COR-L47 (cell line): ENCODE measurements around the gene NSA2.
"Not testable (repeated sequence)": the region's sequence is repeated elsewhere in the genome, so short reads cannot be mapped to it uniquely, and the experiment has no call there.

Source experiments
- DNase-seq: peaks from one replicate; lab custom pipeline; 2025; lab: John Stamatoyannopoulos, UW

NSA2 gene

DNA sequence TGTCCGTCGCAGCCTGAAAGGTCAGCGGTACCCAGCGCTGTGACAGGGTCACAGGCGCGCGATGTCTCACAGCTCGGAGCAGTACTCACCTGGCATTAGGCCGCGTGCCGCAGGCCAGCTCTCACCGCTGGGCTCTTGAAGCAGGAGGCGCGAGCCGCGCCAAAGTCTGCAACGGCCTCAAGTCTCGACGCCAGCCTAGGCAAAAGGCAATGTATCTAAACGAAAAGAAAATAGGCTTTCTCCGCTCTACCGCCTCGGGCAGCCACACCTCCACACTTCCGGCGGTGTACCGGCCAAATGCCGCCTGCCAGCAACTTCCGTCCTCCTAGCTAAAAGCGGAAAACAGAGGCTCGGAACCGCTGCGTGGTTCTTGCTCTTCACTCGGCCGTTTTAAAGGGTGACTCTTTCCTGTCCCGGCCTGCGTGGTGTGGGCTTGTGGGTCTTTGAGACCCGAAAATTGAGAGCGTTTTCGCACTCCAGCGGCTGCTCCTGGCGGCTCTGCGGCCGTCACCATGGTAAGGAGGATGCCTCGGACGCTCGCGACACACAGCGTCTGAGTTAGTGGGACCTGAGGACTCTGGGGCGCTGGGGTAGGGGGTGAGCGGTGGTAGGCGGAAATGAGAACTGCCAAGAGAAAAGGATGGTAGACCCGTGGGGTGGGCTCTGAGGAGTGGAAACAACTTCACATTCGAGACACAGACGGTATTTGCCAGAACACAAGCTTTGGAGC is at the start of gene NSA2, which contains the start of gene GFM2:
Gene NSA2 (plus strand): TSS at position 401 of the 730 bp plus-strand sequence. CDS start 112 bp downstream, at position 513.
Gene GFM2 (minus strand): TSS at position 269 of the 730 bp plus-strand sequence. CDS start 3,375 bp downstream, outside the sequence.
- DNase-seq = peak; percentile 91

DNA sequence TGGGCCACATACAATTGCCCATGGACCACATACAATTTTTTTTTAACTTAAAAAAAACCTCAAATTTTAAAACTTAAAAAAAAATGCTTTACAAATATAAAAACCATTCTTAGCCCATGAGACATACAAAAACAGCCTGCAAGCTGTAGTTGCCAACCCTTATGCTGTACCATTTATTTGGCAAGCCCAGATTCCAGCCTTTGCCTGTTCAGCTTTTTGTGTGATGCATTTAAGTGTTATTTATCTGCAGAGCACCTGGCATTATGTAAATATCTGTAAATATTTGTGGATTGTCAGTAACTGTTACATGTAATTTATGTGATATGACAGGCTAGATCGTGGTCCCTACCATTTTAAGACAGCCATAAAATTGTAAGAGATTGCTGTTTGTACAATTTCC is 49.5 kb upstream of the NSA2 start:
- DNase-seq = peak; percentile 19

DNA sequence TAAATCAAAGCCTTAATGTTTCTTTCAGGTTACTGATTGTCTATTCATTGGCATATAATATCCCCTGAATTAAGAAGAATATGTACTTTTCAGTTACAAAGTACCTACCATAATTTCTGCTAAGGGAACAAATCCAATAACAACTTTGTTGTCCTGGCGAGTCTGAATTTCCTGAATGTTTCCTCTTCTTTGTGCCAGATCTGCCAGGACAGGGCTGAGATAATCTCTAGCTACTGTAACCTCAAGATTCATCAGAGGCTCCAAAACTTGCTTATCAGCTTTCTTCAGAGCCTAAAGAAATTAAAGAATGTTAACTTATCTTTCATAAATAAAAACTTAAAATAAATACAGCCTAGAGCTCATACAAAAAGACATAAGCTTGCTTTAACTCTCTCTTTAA is 44.8 kb upstream of the NSA2 start:
- DNase-seq = no peak

DNA sequence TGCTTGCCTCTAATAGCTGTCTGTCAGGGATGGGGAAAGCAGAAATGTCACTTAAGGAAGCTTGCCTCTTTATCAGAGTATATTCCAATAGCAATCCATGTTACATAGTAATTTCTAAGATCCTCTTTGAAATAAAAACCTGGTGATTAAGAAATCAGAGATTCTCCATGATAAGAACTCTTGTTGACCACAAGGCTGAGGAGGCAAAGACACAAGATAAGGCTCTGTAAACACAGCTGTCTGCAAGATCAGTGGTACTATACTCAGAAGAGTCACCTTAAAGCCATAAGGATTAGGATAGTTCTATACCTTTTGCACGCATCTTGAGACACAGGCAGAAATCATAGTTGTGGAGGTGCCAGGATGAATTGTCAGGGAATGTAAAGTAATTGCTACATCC is 41.7 kb upstream of the NSA2 start:
- DNase-seq = no peak

DNA sequence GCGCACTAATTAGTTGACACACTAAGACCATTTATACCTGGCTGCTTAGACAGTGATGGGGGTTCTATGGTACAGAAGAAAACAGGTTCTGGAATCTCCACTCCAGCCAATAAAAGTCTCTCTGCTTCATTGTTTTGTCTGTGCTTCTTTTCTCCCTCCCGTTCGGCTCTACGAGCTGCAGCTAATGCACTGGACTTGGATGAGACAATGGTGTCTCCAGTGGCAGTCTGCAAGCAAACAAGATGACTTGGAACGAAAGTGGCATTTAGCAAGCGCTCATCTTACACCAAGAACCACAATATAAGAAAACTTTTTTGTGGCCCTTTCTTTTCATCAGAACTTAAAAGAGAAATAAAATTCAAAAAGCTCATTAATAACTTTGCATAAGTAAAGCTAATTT is 30.3 kb upstream of the NSA2 start:
- no peak for DNase-seq

DNA sequence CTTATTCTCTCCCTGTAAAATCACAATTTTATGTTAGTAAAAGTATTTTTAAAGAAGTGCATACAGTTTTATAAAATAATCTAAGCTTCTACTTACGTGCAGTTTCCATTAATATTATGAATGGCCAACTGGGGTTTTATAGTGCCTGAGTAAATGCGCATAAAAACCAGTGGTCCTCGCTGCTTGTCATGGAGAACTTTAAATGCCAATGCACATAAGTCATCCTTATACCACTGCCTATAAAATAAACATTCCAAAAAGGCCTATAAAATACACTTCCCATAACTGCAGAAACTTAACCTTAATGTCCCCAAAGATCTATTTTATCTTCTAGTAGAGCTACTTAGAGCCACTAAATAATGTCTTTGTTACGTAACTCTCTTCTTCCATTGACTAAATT is 28.6 kb upstream of the NSA2 start:
- no peak for DNase-seq

DNA sequence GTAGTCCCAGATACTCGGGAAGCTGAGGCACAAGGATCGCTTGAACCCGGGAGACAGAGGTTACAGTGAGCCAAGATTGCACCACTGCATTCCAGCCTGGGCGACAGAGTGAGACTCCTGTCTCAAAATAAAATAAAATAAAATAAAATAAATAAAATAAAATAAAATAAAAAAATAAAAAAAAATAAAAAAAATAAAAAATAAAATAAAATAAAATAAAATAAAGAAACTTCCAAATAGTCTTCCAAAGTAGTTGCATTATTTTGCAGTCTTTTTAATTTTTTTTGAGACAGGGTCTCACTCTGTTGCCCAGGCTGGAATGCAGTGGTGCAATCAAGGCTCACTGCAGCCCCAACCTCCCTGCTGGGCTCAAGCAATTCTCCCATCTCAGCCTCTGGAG is 18.3 kb upstream of the NSA2 start:
- not testable (repeated sequence) for DNase-seq

DNA sequence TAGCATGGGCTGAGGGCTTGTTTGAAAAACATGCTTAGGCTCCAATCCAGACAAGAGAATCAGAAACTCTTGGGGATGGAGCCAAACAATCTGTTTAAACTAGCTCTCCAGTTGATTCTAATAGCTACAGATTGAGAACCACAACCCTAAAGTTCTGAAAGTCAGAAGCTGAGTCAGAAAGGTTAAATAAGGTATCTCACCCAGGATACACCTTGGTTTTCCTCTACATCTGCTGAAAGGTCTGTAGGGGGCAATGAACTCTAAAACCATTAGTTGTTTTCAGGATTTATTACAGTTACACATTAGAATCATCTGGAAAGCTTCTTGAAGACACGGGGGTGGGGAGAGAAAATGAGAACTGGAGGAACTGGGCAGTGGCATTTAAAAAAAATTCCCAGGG is 5.8 kb upstream of the NSA2 start:
- DNase-seq = no peak

DNA sequence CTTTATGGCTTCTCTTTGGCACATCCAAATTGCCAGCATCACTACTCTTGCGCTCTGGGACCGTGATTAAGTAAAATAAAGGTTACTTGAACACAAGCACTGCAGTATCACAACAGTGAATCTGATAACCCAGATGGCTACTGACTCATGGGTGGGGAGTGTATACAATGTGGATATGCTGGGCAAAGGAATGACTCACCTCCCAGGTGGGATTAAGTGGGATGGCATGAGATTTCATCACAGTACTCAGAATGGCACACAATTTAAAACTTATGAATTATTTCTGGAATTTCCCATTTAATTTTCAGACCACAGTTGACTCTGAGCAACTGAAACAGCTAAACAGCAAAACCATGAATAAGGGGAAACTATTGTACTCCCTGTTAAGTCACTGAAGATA is 4.5 kb upstream of the NSA2 start:
- DNase-seq = no peak

DNA sequence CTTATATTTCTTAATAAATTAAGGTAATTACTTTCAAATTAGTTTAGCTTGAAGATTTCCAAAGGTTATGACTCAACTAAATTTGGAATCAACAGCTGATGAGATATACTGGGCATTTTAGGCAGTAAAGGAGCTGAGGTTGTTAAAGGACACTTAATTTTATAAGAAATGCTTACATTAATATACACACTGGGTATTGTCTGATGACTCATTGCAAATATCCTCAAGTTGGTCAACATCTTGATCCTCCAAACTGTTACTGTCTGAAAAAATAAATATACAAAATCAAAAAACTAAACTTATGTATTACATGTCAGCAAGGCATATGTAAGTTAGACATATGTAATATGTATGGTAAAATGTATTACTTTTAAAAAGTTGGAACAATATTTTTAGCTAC is 3.5 kb upstream of the NSA2 start:
- DNase-seq = no peak

DNA sequence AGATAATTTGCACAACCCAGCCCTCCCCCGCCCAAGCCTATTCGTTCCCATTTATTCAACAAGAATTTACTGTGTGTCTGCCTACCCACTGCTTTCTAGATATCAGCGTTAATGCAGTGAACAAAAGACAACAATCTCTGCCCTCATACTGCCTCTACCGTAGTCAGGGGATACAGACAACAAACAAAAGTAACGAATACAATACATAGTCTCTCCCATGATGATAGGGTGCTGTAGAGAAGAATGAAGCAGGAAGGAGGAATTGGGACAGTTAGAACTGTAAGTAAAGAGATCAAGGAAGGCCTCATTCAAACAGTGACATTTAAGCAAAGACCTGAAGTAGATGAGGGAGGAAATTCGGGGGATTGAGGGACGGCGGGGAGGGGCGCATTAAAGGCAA is 1.8 kb upstream of the NSA2 start:
- peak; percentile 37 for DNase-seq

DNA sequence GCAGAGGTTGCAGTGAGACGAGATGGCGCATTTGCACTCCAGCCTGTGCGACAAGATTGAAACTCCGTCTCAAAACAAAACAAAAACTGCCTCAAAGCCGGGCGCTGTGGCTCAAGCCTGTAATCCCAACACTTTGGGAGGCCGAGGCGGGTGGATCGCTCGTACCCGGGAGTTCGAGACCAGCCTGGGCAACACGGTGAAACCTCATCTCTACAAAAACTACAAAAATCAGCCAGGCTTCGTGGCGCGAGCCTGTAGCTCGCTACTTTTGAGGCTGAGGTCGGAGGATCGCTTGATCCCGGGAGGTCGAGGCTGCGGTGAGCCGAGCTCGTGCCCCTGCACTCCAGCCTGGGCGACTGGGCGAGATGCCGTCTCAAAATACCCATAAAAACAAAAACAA is 1.1 kb upstream of the NSA2 start:
- DNase-seq = no peak

DNA sequence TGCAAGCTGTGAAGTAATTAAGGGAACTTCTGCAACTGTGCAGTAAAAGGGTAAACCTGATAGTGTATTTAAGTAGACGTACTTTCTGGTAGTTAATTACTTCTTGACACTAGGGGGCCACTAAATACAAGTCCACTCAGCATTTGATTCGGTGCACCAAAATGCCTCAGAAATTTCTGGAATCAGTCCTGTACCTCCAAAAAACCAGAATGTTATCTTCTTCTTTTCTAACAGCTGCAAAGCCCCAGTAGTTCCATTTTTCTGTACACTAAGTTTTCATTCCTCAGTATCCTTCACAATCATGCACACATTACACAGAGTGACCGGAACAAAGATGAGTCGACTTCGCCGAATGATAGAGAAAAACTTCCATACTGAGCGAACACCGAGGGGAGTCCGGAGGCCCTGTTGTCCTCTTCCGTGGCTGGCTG is 616 bp upstream of the NSA2 start:
- DNase-seq = peak; percentile 40

DNA sequence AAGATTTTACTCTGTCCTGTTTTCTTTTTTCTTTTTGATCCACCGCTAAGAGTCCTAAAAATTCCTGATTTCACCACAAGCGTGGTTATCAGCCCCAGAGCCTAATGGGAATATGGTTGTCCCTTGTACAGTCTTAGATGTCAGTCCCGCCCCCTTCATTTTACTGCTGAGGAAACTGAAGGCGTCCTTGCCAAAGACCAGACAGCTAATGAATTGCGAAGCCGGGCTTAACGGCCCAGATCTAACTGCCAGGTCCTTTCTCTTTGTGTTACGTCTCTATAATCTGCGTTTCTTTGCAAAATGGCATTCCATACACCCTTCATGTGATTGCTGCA is 497 bp downstream of the NSA2 start:
- DNase-seq = peak; percentile 0

DNA sequence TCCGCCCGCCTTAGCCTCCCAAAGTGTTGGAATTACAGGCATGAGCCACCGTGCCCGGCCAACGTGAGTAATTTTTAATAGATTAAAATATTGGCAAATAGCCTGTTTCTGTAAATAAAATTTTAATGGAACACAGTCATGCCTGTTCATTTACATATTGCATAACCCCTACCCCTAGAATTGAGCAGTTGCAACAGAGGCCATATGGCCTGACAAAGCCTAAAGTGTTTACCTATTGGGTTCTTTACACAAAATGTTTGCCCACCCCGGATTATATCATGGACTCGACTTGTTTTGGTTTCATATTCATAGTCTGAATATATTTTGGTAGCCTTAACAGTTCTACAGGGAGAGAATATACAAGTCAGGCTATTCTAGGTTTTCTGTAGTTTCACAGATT is 5.3 kb downstream of the NSA2 start:
- no peak for DNase-seq

DNA sequence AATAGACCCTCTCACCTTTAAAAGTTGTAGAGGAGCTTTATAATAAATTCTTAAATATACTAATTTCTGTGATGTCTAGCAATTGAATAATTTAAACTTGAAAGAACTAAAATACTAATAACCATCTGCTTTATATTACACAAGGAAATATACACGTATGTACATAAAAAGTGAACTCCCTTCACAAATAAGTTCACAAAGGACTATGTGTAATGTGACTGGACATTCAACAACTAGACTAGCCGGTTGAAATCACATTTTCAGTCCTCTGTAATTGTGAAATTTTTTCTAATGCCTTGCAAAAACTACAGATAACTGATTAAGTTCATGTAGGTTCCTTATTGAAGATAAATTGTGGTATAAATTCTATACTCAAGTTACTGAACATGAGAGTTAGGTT is 11.6 kb downstream of the NSA2 start:
- DNase-seq = no peak

DNA sequence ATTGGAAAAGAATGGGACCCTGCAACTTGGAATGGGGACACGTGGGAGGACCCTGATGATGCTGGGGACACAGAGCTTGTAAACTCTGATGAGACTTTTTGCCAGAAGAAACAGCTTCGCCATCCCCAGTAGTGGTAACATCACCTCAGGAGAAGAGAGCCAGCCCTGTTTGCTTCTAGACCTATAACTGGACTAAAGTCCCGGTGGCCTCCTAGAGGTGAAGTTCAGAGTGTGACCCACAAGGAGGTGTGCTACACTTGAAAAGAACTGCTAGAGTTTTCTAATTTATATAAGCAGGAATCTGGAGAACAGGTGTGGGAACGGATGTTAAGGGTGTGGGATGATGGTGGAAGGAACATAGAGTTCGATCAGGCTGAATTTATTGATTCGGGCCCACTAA is 19.8 kb downstream of the NSA2 start:
- DNase-seq = no peak

DNA sequence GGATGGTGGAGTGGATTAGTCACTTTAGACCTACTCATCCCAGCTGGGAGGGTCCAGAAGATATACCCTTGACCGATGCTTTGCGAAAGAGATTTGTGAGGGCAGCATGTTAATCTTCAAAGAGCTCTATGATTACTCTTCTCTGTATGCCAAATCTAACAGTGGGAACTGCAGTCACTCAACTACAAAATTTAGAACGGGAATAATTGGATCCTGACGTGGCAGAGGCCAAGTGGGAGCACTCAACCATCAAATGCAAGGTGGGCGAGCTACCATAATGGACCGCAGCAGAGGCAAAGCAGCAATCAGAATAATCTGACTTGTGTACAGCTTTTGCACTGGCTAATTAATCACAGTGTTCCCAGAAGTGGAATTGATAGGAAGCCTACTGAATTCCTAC is 20.4 kb downstream of the NSA2 start:
- no peak for DNase-seq

DNA sequence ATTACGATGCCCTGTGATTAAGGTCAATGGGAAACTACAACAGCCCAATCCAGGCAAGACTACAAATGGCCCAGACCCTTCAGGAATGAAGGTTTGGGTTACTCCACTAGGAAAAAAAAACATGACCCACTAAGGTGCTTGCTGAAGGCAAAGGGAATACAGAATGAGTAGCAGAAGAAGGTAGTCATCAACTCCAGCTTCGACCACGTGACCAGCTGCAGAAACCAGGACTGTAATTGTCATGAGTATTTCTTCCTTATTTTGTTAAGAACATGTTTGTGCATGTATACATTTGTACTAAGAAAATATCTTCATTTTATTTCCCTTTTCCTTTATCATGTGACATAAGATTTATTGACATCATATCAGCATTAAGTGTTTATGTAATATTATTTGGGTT is 24.6 kb downstream of the NSA2 start:
- DNase-seq = not testable (repeated sequence)

DNA sequence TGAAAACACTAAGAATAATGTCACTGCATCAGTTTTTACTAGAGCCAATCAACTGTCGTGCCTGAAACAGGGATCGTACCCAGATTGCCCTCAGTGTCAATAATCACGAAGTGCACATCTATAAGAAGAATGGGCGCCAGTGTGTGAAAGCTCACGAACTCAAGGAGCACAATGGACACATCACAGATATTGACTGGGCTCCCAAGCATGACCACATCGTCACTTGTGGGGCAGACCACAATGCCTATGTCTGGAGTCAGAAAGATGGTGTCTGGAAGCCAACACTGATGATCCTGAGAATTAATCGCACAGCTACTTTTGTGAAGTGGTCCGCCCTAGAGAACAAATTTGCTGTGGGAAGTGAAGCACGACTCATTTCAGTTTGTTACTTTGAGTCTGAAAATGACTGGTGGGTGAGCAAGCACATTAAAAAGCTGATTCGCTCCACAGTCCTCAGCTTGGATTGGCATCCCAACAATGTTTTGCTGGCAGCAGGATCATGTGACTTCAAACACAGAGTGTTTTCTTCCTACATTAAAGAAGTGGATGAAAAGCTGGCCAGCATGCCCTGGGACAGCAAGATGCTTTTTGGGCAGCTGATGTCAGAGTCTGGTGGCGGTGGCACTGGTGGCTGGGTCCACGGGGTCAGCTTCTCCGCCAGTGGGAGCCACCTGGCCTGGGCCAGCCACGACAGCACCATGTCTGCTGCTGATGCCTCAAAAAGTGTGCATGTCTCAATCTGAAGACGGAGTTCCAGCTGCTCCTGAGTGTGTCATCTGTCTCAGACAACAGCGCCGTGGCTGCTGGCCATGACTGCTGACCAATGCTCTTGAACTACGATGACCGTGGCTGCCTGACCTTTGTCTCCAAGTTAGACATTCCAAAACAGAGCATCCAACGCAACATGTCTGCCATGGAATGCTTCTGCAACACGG is 32.2 kb downstream of the NSA2 start:
- DNase-seq = no peak

DNA sequence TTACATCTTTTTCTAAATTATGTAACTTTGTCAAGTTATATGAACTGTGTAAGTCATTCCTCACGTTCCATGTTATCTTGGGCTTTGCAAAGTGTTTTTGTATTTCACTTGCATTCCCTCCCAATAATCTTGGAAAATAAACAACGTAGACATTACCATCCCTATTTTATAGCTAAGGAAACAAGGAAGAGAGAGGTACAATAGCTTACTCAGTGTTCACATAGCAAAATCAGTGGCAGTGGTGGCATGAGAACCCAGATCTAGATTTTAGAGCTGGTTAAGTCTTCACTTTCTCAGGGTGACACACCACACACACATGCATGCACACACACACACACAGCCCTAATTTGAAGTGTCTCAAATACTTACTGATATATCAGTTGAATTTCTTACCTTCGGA is 34.1 kb downstream of the NSA2 start:
- no peak for DNase-seq

DNA sequence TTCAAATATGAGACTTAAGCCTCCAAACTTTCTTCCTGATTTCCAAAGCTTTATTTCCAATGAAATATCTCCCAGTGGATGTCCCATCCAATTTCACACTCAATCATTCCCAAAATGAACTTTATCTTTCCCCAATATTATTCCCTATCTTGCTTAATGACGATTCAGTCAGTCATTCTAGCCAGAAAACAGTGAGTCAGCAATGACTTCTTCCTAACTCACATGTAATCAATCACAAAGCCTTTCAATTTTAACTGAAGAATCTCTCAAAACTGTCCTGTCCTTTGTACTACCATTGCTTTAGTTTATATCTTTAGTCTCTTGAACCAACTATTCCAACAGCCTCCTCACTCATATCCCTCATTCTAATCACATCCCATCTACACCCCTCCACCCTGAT is 34.9 kb downstream of the NSA2 start:
- DNase-seq = no peak

DNA sequence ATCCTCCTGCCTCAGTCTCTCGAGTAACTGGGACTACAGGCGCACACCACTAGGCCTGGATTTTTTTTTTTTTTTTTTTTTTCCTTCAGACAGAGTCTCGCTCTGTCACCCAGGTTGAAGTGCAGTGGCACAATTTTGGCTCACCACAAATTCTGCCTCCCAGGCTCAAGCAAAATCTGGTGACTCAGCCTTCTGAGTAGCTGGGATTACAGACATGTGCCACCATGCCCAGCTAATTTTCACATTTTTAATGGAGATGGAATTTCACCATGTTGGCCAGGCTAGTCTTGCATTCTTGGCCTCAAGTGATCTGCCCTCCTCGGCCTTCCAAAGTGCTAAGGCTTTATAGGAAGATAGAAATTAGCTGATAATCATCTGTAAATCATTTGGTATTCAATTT is 43.9 kb downstream of the NSA2 start:
- DNase-seq = no peak
